Measurements from ENCODE around the gene IRAK2. TPM values are rescaled to one million over a fixed set of nuclear protein-coding genes. Genes with fewer than 3 reads are reported as not detected.
A peak's percentile ranks its signal among the peaks of the same experiment; 100 is the strongest.
"Not testable (repeated sequence)": the region's sequence is repeated elsewhere in the genome, so short reads cannot be mapped to it uniquely, and the experiment has no call there.

The IRAK2 gene
- polyA plus RNA-seq, 3 donors: 0.78 to 2.0 (median 1.5) TPM

DNA sequence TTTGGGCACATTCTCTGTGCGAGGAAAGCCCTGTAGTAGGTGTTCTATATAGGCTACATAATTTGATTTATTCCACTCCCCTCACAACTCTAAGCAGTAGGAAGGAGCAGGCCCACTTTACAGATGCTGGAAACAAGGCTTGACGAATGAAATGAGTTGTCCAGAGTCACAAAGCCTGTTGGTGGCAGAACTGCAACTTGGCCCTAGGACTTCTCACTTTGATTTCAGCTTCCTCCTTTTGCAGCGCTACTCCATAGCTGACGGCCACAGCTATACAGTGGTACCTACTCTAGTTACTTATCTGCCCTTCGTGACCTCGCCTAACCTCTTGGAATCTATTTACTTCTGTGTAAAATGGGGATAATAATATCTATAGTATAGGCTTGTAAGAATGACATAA is 2.5 kb upstream of the IRAK2 start:
- no peak overlapping the region for H3K27ac ChIP-seq (ENCODE audit: low read depth in 1 of 2, low read length in 2 of 2)
- H3K36me3 Mint-ChIP-seq: peaks cover 4 to 8% of the 10 kb centered on the region in 2 donors
- TF ChIP-seq, protein P1, sequence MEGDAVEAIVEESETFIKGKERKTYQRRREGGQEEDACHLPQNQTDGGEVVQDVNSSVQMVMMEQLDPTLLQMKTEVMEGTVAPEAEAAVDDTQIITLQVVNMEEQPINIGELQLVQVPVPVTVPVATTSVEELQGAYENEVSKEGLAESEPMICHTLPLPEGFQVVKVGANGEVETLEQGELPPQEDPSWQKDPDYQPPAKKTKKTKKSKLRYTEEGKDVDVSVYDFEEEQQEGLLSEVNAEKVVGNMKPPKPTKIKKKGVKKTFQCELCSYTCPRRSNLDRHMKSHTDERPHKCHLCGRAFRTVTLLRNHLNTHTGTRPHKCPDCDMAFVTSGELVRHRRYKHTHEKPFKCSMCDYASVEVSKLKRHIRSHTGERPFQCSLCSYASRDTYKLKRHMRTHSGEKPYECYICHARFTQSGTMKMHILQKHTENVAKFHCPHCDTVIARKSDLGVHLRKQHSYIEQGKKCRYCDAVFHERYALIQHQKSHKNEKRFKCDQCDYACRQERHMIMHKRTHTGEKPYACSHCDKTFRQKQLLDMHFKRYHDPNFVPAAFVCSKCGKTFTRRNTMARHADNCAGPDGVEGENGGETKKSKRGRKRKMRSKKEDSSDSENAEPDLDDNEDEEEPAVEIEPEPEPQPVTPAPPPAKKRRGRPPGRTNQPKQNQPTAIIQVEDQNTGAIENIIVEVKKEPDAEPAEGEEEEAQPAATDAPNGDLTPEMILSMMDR (IDR thresholded peaks at IDR 0.05): no peak
- H3K79me2 ChIP-seq (ENCODE audit: insufficient read depth, low read length): no peaks in the 10 kb centered on the region
- peaks cover 28% of the 10 kb centered on the region for H3K4me1 Mint-ChIP-seq
- no peaks in the 10 kb centered on the region for H4K20me1 ChIP-seq (ENCODE audit: insufficient read depth, low read length)
- H3K4me1 ChIP-seq (ENCODE audit: control insufficient read depth in 1 of 2, insufficient read depth in 2 of 2, low read length in 2 of 2): peaks cover 21 to 33% of the 10 kb centered on the region in 2 donors
- no peaks in the 10 kb centered on the region for H3K36me3 ChIP-seq (replicated peaks in 1 of 2; ENCODE audit: control insufficient read depth in 1 of 2, insufficient read depth in 2 of 2, low read length in 2 of 2)
- no peak overlapping the region for H3K4me3 Mint-ChIP-seq
- H3K27me3 ChIP-seq (ENCODE audit: control insufficient read depth in 2 of 2, insufficient read depth in 2 of 2, low read length in 2 of 2): no peaks in the 10 kb centered on the region
- no peak overlapping the region for H3K9ac ChIP-seq (ENCODE audit: insufficient read depth, low read length, poor library complexity, severe bottlenecking)
- H3K9me3 Mint-ChIP-seq: peaks cover 0 to under 1% (median 0%) of the 10 kb centered on the region in 7 donors
- intact Hi-C loops (cut with micrococcal nuclease): loop anchor here (5.0 to 10.0 kb wide), 4 partner anchors 35 to 85 kb away; partner anchors contain the start of genes BRK1 (in 1 of the 2) and TATDN2 (in 1 of the 2)
- peak; percentile 35 to 58 (median 55) for DNase-seq
- H3K27me3 Mint-ChIP-seq (ENCODE audit: low read depth in 3 of 3): peaks cover 0 to 2% (median under 1%) of the 10 kb centered on the region in 3 donors
- no peak overlapping the region for H3K4me2 ChIP-seq (replicated peaks; ENCODE audit: extremely low read depth, low read length, poor library complexity, severe bottlenecking)
- H3K9me3 ChIP-seq (replicated peaks in 1 of 2; ENCODE audit: control insufficient read depth in 1 of 2, insufficient read depth in 1 of 2, low read length in 2 of 2): no peaks in the 10 kb centered on the region
- H2AFZ ChIP-seq (ENCODE audit: insufficient read depth, low read depth, low read length, poor library complexity, severe bottlenecking): no peak overlapping the region
- peak overlapping the region in 2 of 7 donors; percentile 8 to 76 for H3K27ac Mint-ChIP-seq
- H3K4me3 ChIP-seq (replicated peaks in 1 of 3; ENCODE audit: low read depth in 2 of 3, low read length in 3 of 3): no peak overlapping the region
- 10% methylated on average over 1 of the region's 6 CpGs for WGBS (ENCODE audit: insufficient coverage)

DNA sequence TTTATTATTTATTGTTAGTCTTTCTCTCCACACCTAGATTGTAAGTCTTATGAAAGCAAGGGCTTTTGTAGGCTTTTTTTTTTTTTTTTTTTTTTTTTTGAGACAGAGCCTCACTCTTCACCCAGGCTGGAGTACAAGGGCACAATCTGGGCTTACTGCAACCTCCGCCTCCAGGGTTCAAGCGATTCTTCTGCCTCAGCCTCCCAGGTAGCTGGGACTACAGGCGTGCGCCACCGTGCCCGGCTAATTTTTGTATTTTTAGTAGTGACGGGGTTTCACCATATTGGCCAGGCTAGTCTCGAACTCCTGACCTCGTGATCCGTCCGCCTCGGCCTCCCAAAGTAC is 546 bp upstream of the IRAK2 start:
- H2AFZ ChIP-seq (ENCODE audit: insufficient read depth, low read depth, low read length, poor library complexity, severe bottlenecking); H3K27me3 ChIP-seq (ENCODE audit: control insufficient read depth in 2 of 2, insufficient read depth in 2 of 2, low read length in 2 of 2); H3K9ac ChIP-seq (ENCODE audit: insufficient read depth, low read length, poor library complexity, severe bottlenecking); DNase-seq; H3K27me3 Mint-ChIP-seq (ENCODE audit: low read depth in 3 of 3); H3K36me3 ChIP-seq (replicated peaks in 1 of 2; ENCODE audit: control insufficient read depth in 1 of 2, insufficient read depth in 2 of 2, low read length in 2 of 2); H3K79me2 ChIP-seq (ENCODE audit: insufficient read depth, low read length); H4K20me1 ChIP-seq (ENCODE audit: insufficient read depth, low read length); H3K27ac ChIP-seq (ENCODE audit: low read depth in 1 of 2, low read length in 2 of 2); H3K9me3 ChIP-seq (replicated peaks in 1 of 2; ENCODE audit: control insufficient read depth in 1 of 2, insufficient read depth in 1 of 2, low read length in 2 of 2): not testable (repeated sequence)
- Histone ChIP-seq H3K4me2 (replicated peaks; ENCODE audit: extremely low read depth, low read length, poor library complexity, severe bottlenecking) (peak overlapping the region; percentile 79), H3K4me3 (replicated peaks in 1 of 3; ENCODE audit: low read depth in 2 of 3, low read length in 3 of 3) (peak overlapping the region in 1 of 3 experiments; percentile 88), H3K4me1 (ENCODE audit: control insufficient read depth in 1 of 2, insufficient read depth in 2 of 2, low read length in 2 of 2) (peaks cover 21 to 33% of the 10 kb centered on the region in 2 donors)
- Mint-ChIP-seq H3K9me3 (peaks cover 8 to 18% (median 11%) of the 10 kb centered on the region in 7 donors), H3K36me3 (peaks cover 12 to 16% of the 10 kb centered on the region in 2 donors), H3K4me1 (peaks cover 33% of the 10 kb centered on the region), H3K4me3 (peak overlapping the region in 1 of 2 donors; percentile 63), H3K27ac (peak overlapping the region in 1 of 7 donors; percentile 75)
- intact Hi-C loops (cut with micrococcal nuclease): loop anchor here (5.0 to 10.0 kb wide), 4 partner anchors 33 to 83 kb away; partner anchors contain the start of genes BRK1 (in 1 of the 2) and TATDN2 (in 1 of the 2)
- WGBS (ENCODE audit: insufficient coverage): 91% methylated on average over 7 of the region's 12 CpGs

Data from CD14-positive monocyte (primary cell).